SK-N-SH treated with all-trans-retinoic acid at 6 μM for 48 hours (cell line): ENCODE data around the gene CHRND.

Source experiments
- ATAC-seq: fragments of 200-7000 bp; cut with Tn5 transposase; 3 replicates; pipeline ENCODE4 v1.9.1; 2020; ENCODE audit warnings: mild to moderate bottlenecking, moderate library complexity
- ARNTL ChIP-seq: fragments of 450-650 bp; formaldehyde crosslinking; IDR thresholded peaks from 2 replicates; pipeline ENCODE4 v1.5.0; 2020; ENCODE audit warnings: low read depth, mild to moderate bottlenecking, moderate library complexity, borderline replicate concordance
- BACH2 ChIP-seq: fragments of 250-450 bp; sonication (Bioruptor Pico); IDR thresholded peaks from 2 replicates; pipeline ENCODE4 v1.9.0; 2021; ENCODE audit warnings: mild to moderate bottlenecking, borderline replicate concordance
- CSDC2 ChIP-seq: fragments of 250-450 bp; sonication (Bioruptor Pico); IDR thresholded peaks from 2 replicates; pipeline ENCODE4 v1.5.0; 2020; ENCODE audit warnings: mild to moderate bottlenecking, moderate library complexity
- GLIS3 ChIP-seq: fragments of 250-450 bp; sonication (Bioruptor Pico); IDR thresholded peaks from 2 replicates; pipeline ENCODE4 v1.5.0; 2020; ENCODE audit warnings: mild to moderate bottlenecking, moderate library complexity
- ISL1 ChIP-seq: fragments of 250-450 bp; sonication (Bioruptor Pico); IDR thresholded peaks from 2 replicates; pipeline ENCODE4 v2.1.2; 2022; ENCODE audit warnings: mild to moderate bottlenecking, moderate library complexity
- OSR1 ChIP-seq: fragments of 250-450 bp; sonication (Bioruptor Pico); IDR thresholded peaks from 2 replicates; pipeline ENCODE4 v1.8.0; 2022; ENCODE audit warnings: moderate library complexity, mild to moderate bottlenecking, inconsistent platforms
- PATZ1 ChIP-seq: fragments of 250-450 bp; sonication (Bioruptor Pico); IDR thresholded peaks from 2 replicates; pipeline ENCODE4 v1.8.0; 2020; ENCODE audit warnings: mild to moderate bottlenecking, moderate library complexity, borderline replicate concordance
- RARB ChIP-seq: fragments of 250-450 bp; sonication (Bioruptor Pico); IDR thresholded peaks from 2 replicates; pipeline ENCODE4 v1.8.0; 2021; ENCODE audit warnings: mild to moderate bottlenecking, moderate library complexity
- TCF4 ChIP-seq: fragments of 250-450 bp; sonication (Bioruptor Pico); IDR thresholded peaks from 2 replicates; pipeline ENCODE4 v1.8.0; 2021; ENCODE audit warnings: mild to moderate bottlenecking, moderate library complexity, borderline replicate concordance
- TOX ChIP-seq: fragments of 250-450 bp; sonication (Bioruptor Pico); IDR thresholded peaks from 2 replicates; pipeline ENCODE4 v1.8.0; 2021; ENCODE audit warnings: mild to moderate bottlenecking, moderate library complexity, borderline replicate concordance
- TSHZ2 ChIP-seq: fragments of 250-450 bp; sonication (Bioruptor Pico); IDR thresholded peaks from 2 replicates; pipeline ENCODE4 v1.5.0; 2020; ENCODE audit warnings: mild to moderate bottlenecking, moderate library complexity
- ZC3H10 ChIP-seq: fragments of 250-450 bp; sonication (Bioruptor Pico); IDR thresholded peaks from 2 replicates; pipeline ENCODE4 v1.5.1; 2021; ENCODE audit warnings: mild to moderate bottlenecking, moderate library complexity
- ZFP3 ChIP-seq: fragments of 250-450 bp; sonication (Bioruptor Pico); IDR thresholded peaks from 2 replicates; pipeline ENCODE4 v1.5.0; 2020; ENCODE audit warnings: mild to moderate bottlenecking, moderate library complexity
- ZNF565 ChIP-seq: fragments of 450-650 bp; formaldehyde crosslinking; conservative IDR thresholded peaks from 2 replicates; pipeline ENCODE4 v1.5.0; 2020; ENCODE audit warnings: low read depth, mild to moderate bottlenecking, moderate library complexity
- ZNF8 ChIP-seq: fragments of 450-650 bp; formaldehyde crosslinking; IDR thresholded peaks from 2 replicates; pipeline ENCODE4 v1.5.0; 2020; ENCODE audit warnings: mild to moderate bottlenecking, moderate library complexity
- TF ChIP-seq, protein P1 (sequence below): fragments of 250-450 bp; sonication (Bioruptor Pico); IDR thresholded peaks from 2 replicates; pipeline ENCODE4 v1.5.1; 2021; ENCODE audit warnings: mild to moderate bottlenecking, moderate library complexity
- TF ChIP-seq, protein P2 (sequence below): fragments of 250-450 bp; sonication (Bioruptor Pico); IDR thresholded peaks from 2 replicates; pipeline ENCODE4 v1.5.1; 2020; ENCODE audit warnings: low read depth, mild to moderate bottlenecking, moderate library complexity
- TF ChIP-seq, protein P3 (sequence below): fragments of 250-450 bp; sonication (Bioruptor Pico); IDR thresholded peaks from 2 replicates; pipeline ENCODE4 v1.8.0; 2021; ENCODE audit warnings: low read depth, mild to moderate bottlenecking, moderate library complexity, borderline replicate concordance

CHRND gene

GRCh38 chr2:232502911-232503808, 22.8 kb upstream of the CHRND start:
- TF ChIP-seq ARNTL (CRISPR knock-in tag) (no peak), CSDC2 (no peak), GLIS3 (CRISPR knock-in tag) (no peak), OSR1 (CRISPR knock-in tag) (no peak), RARB (CRISPR knock-in tag) (no peak), ZNF565 (CRISPR knock-in tag) (no peak), ZFP3 (CRISPR knock-in tag) (no peak), ISL1 (CRISPR knock-in tag) (no peak), PATZ1 (CRISPR knock-in tag) (no peak), TSHZ2 (CRISPR knock-in tag) (no peak; the same call in 1 of the 2 replicates), TOX (no peak), TCF4 (CRISPR knock-in tag) (no peak), BACH2 (no peak)
- TF ChIP-seq, protein P1, sequence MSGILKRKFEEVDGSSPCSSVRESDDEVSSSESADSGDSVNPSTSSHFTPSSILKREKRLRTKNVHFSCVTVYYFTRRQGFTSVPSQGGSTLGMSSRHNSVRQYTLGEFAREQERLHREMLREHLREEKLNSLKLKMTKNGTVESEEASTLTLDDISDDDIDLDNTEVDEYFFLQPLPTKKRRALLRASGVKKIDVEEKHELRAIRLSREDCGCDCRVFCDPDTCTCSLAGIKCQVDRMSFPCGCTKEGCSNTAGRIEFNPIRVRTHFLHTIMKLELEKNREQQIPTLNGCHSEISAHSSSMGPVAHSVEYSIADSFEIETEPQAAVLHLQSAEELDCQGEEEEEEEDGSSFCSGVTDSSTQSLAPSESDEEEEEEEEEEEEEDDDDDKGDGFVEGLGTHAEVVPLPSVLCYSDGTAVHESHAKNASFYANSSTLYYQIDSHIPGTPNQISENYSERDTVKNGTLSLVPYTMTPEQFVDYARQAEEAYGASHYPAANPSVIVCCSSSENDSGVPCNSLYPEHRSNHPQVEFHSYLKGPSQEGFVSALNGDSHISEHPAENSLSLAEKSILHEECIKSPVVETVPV (CRISPR knock-in tag), result no peak
- TF ChIP-seq, protein P2, sequence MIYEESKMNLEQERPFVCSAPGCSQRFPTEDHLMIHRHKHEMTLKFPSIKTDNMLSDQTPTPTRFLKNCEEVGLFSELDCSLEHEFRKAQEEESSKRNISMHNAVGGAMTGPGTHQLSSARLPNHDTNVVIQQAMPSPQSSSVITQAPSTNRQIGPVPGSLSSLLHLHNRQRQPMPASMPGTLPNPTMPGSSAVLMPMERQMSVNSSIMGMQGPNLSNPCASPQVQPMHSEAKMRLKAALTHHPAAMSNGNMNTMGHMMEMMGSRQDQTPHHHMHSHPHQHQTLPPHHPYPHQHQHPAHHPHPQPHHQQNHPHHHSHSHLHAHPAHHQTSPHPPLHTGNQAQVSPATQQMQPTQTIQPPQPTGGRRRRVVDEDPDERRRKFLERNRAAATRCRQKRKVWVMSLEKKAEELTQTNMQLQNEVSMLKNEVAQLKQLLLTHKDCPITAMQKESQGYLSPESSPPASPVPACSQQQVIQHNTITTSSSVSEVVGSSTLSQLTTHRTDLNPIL, result no peak
- TF ChIP-seq, protein P3, sequence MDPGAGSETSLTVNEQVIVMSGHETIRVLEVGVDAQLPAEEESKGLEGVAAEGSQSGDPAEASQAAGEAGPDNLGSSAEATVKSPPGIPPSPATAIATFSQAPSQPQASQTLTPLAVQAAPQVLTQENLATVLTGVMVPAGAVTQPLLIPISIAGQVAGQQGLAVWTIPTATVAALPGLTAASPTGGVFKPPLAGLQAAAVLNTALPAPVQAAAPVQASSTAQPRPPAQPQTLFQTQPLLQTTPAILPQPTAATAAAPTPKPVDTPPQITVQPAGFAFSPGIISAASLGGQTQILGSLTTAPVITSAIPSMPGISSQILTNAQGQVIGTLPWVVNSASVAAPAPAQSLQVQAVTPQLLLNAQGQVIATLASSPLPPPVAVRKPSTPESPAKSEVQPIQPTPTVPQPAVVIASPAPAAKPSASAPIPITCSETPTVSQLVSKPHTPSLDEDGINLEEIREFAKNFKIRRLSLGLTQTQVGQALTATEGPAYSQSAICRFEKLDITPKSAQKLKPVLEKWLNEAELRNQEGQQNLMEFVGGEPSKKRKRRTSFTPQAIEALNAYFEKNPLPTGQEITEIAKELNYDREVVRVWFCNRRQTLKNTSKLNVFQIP (CRISPR knock-in tag), result no peak
- ATAC-seq, result peak; percentile 41

- TF ChIP-seq, protein P1 (CRISPR knock-in tag), result no peak
- no peak for TF ChIP-seq BACH2
- TF ChIP-seq ZFP3 (CRISPR knock-in tag), result no peak
- no peak for TF ChIP-seq ZNF565 (CRISPR knock-in tag)
- no peak for TF ChIP-seq RARB (CRISPR knock-in tag)
- ATAC-seq, result no peak
Measured at GRCh38 chr2:232503809-232504323, 22.1 kb upstream of the CHRND start.

DNA sequence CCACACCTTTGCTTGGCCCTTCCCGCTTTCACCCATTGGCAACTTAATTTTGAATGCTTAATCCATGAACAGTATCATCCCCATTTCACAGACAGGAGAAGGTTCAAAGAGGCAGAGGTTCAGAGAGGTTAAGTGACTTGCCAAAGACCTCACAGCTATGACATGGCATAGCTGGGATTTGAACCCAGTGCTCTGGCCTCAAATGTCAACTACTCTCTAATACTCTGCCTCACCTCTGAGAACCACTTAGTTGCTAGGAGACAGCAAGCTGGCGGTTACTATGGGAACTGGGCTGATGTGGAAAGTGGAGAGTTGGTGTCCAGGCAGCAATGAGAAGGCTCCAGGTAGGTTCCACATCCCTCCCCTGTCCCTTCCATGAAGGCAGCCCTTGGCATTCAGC, 21.5 kb upstream of the CHRND start:
- TF ChIP-seq, protein P1 (CRISPR knock-in tag), result no peak
- TF ChIP-seq ISL1 (CRISPR knock-in tag), result no peak
- no peak for TF ChIP-seq TOX
- TF ChIP-seq BACH2, result no peak
- TF ChIP-seq ZC3H10, result no peak
- TF ChIP-seq ZNF565 (CRISPR knock-in tag), result no peak
- TF ChIP-seq PATZ1 (CRISPR knock-in tag), result no peak
- TF ChIP-seq OSR1 (CRISPR knock-in tag), result no peak
- TF ChIP-seq ARNTL (CRISPR knock-in tag), result no peak
- TF ChIP-seq ZNF8, result no peak
- ATAC-seq, result no peak
